Panc1 (cell line): ENCODE measurements around the gene KCNMB1. TPM values are rescaled to one million over a fixed set of nuclear protein-coding genes. Genes with fewer than 3 reads are reported as not detected.
A peak's percentile ranks its signal among the peaks of the same experiment; 100 is the strongest.

Experiments
- ATAC-seq: fragments of 200-7000 bp; cut with Tn5 transposase; 2 replicates; pipeline ENCODE4 v1.9.1; 2020; ENCODE audit warnings: mild to moderate bottlenecking, moderate library complexity
- BruUV-seq: library from RNA; stranded (reverse); fragments of 400-500 nt; replicated peaks from 2 replicates; lab custom pipeline; 2021; lab: Mats Ljungman, UMichigan
- CTCF ChIA-PET: fragments of 300-600 bp; sonication (Branson Sonifier 250); formaldehyde crosslinking; loops from one replicate; lab custom pipeline; 2022; ENCODE audit warnings: antibody characterized with exemption; lab: Charles Lee
- POLR2A ChIA-PET: fragments of 300-600 bp; sonication (Branson Sonifier 250); formaldehyde crosslinking; loops from one replicate; lab custom pipeline; 2022; ENCODE audit warnings: antibody characterized with exemption; lab: Charles Lee
- DNase-seq: peaks from one replicate; pipeline ENCODE4 v3.0.0-alpha.2; 2010; ENCODE audit warnings: low read depth, low spot score
- H3K27ac ChIP-seq: 2 replicates; pipeline ENCODE4 v1.5.1; 2011; ENCODE audit warnings: mild to moderate bottlenecking, low read length, inconsistent platforms
- H3K27me3 ChIP-seq: fragments of 200-500 bp; sonication (Bioruptor generic); 2 replicates; pipeline ENCODE4 v1.6.0; 2014; ENCODE audit warnings: low read length, inconsistent platforms; ENCODE audit not compliant: control insufficient read depth, insufficient read depth
- H3K36me3 ChIP-seq: fragments of 200-500 bp; sonication (Bioruptor generic); 2 replicates; pipeline ENCODE4 v1.5.1; 2014; ENCODE audit warnings: inconsistent platforms, mild to moderate bottlenecking, low read length, moderate library complexity; ENCODE audit not compliant: control insufficient read depth, insufficient read depth
- H3K4me1 ChIP-seq: 2 replicates; pipeline ENCODE4 v1.5.1; 2011; ENCODE audit warnings: inconsistent platforms, mild to moderate bottlenecking, low read length, moderate library complexity; ENCODE audit not compliant: control insufficient read depth, insufficient read depth
- H3K4me3 ChIP-seq, 2 experiments: 2 replicates each; pipeline ENCODE4 v1.5.1; 2011 to 2012; ENCODE audit warnings: low read depth in 2 of 2, low read length in 2 of 2, mild to moderate bottlenecking in 2 of 2, inconsistent platforms in 1 of 2, moderate library complexity in 1 of 2
- H3K9me3 ChIP-seq: fragments of 200-500 bp; sonication (Bioruptor generic); 2 replicates; pipeline ENCODE4 v1.5.1; 2014; ENCODE audit warnings: low read depth, mild to moderate bottlenecking, inconsistent platforms, low read length, moderate library complexity; ENCODE audit not compliant: control insufficient read depth, insufficient read depth
- POLR2AphosphoS5 ChIP-seq: IDR thresholded peaks from 2 replicates; pipeline ENCODE4 v1.6.1; 2012; ENCODE audit warnings: mild to moderate bottlenecking, low read depth, low read length, moderate library complexity
- SIN3A ChIP-seq: IDR thresholded peaks from 2 replicates; pipeline ENCODE4 v1.6.1; 2012; ENCODE audit warnings: low read depth, mild to moderate bottlenecking, low read length, moderate library complexity, borderline replicate concordance; ENCODE audit not compliant: insufficient read depth
- TCF7L2 ChIP-seq: IDR thresholded peaks from 2 replicates; pipeline ENCODE4 v1.6.1; 2011; ENCODE audit warnings: mild to moderate bottlenecking, low read depth, low read length, inconsistent platforms
- in situ Hi-C: cut with HindIII; loops from 2 replicates; pipeline ENCODE4 v1.10.0; 2016; ENCODE audit warnings: low sequenced_read_pairs, low pct_unique_long_range_greater_than_20kb
- intact Hi-C: fragments of 100-400 bp; cut with micrococcal nuclease; formaldehyde crosslinking; loops from one replicate; pipeline ENCODE4 v1.10.0; 2022; ENCODE audit not compliant: unreplicated experiment
- total RNA-seq: library from RNA; stranded (reverse); gene quantifications from one replicate; pipeline ENCODE4 v1.2.1, GENCODE V29; 2021; ENCODE audit not compliant: unreplicated experiment
- TF ChIP-seq, protein P1 (sequence below): fragments of 450-650 bp; IDR thresholded peaks from 2 replicates; pipeline ENCODE4 v1.5.1; 2017; ENCODE audit warnings: mild to moderate bottlenecking
- TF ChIP-seq, protein P2 (sequence below), 2 experiments: IDR thresholded peaks; 2 replicates each; pipeline ENCODE4 v1.6.1; 2011 to 2012; ENCODE audit warnings: low read depth in 2 of 2, control low read depth in 1 of 2, low read length in 1 of 2, mild to moderate bottlenecking in 1 of 2, moderate library complexity in 1 of 2; ENCODE audit not compliant: insufficient read depth in 1 of 2

KCNMB1 gene
- total RNA-seq, 1 experiment from 2014 or later, result not detected

DNA sequence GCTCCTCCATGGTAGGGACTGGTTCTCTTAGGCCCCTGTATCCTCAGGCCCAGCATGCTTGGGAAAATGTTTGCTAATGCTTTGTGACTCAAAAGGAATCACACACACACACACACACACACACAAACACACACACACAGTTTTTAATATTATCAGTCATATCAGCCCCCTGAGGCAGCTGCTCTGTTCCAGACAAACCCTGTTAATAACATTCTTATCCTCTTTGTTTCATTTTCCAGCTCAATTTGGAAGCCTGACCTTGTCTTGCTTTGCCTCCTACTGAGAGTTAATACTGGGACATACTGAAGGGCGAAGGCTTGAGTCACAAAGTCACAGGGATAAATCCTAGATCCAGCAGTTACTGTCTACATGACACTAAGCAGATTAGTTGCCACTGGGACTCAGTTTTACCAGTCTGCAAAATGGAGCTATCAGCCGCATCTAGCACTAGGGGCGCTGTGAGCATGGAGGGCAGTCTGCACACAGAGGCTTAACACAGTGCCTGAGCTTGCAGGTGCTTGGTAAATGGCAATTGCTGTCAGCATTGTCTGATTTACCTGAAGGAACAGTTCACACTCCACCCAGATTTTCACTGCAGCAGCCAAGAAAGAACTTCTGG lies 37.1 kb upstream of the KCNMB1 start:
- H3K27ac ChIP-seq, result no peak overlapping the region
- H3K4me1 ChIP-seq, result no peaks in the 10 kb centered on the region
- TF ChIP-seq, protein P1, sequence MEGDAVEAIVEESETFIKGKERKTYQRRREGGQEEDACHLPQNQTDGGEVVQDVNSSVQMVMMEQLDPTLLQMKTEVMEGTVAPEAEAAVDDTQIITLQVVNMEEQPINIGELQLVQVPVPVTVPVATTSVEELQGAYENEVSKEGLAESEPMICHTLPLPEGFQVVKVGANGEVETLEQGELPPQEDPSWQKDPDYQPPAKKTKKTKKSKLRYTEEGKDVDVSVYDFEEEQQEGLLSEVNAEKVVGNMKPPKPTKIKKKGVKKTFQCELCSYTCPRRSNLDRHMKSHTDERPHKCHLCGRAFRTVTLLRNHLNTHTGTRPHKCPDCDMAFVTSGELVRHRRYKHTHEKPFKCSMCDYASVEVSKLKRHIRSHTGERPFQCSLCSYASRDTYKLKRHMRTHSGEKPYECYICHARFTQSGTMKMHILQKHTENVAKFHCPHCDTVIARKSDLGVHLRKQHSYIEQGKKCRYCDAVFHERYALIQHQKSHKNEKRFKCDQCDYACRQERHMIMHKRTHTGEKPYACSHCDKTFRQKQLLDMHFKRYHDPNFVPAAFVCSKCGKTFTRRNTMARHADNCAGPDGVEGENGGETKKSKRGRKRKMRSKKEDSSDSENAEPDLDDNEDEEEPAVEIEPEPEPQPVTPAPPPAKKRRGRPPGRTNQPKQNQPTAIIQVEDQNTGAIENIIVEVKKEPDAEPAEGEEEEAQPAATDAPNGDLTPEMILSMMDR, result peak; percentile 44
- no peak for TF ChIP-seq POLR2AphosphoS5
- no TSS peak for BruUV-seq
- DNase-seq (no peak), ATAC-seq (no peak)
- intact Hi-C loops, result no loop called here
- H3K4me3 ChIP-seq, result no peak overlapping the region
- ChIA-PET CTCF (interaction anchor here (0.7 kb wide), 1 partner anchor 198 kb away, joined by 3 read pairs; no protein-coding TSS in a partner anchor), POLR2A (no interaction called here)
- H3K9me3 ChIP-seq, result no peaks in the 10 kb centered on the region
- H3K36me3 ChIP-seq, result no peaks in the 10 kb centered on the region
- in situ Hi-C loops, result no loop called here
- H3K27me3 ChIP-seq, result peaks cover 6% of the 10 kb centered on the region

DNA sequence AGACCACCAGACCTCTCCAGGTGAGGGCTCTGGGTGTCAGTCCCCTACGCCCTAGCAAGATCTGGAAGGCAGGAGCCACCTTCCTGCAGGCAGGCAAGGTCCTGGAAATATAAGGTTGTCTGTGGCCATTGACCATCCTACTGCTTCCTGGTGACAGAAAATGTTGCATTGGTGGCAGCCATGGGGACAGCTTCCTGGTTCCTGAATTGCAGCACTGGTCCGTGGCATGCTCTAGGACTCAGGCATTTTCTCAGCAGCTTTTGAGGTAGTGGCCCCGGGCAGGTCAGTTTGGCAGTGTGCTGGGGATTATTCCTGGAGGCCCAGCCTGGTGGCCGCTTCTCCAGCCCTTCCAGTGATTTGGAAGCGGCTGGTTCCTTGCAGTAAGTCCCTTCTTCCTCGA lies 36.6 kb upstream of the KCNMB1 start:
- CTCF ChIA-PET, result interaction anchor here (0.6 kb wide), 1 partner anchor 10 kb away, joined by 3 read pairs; no protein-coding TSS in a partner anchor
- DNase-seq, result no peak
- H3K27me3 ChIP-seq, result peaks cover 2% of the 10 kb centered on the region
- BruUV-seq, result no TSS peak
- no peaks in the 10 kb centered on the region for H3K4me1 ChIP-seq
- no peaks in the 10 kb centered on the region for H3K9me3 ChIP-seq
- TF ChIP-seq TCF7L2 (no peak), POLR2AphosphoS5 (no peak), SIN3A (no peak)
- TF ChIP-seq, protein P1, result no peak
- TF ChIP-seq, protein P2, sequence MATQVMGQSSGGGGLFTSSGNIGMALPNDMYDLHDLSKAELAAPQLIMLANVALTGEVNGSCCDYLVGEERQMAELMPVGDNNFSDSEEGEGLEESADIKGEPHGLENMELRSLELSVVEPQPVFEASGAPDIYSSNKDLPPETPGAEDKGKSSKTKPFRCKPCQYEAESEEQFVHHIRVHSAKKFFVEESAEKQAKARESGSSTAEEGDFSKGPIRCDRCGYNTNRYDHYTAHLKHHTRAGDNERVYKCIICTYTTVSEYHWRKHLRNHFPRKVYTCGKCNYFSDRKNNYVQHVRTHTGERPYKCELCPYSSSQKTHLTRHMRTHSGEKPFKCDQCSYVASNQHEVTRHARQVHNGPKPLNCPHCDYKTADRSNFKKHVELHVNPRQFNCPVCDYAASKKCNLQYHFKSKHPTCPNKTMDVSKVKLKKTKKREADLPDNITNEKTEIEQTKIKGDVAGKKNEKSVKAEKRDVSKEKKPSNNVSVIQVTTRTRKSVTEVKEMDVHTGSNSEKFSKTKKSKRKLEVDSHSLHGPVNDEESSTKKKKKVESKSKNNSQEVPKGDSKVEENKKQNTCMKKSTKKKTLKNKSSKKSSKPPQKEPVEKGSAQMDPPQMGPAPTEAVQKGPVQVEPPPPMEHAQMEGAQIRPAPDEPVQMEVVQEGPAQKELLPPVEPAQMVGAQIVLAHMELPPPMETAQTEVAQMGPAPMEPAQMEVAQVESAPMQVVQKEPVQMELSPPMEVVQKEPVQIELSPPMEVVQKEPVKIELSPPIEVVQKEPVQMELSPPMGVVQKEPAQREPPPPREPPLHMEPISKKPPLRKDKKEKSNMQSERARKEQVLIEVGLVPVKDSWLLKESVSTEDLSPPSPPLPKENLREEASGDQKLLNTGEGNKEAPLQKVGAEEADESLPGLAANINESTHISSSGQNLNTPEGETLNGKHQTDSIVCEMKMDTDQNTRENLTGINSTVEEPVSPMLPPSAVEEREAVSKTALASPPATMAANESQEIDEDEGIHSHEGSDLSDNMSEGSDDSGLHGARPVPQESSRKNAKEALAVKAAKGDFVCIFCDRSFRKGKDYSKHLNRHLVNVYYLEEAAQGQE (IDR thresholded peaks at IDR 0.05; ENCODE audit: insufficient read depth in 1 of 2, low read depth in 2 of 2, low read length in 1 of 2), result no peak
- H3K4me3 ChIP-seq, result no peak overlapping the region
- intact Hi-C loops, result no loop called here
- ATAC-seq, result no peak
- POLR2A ChIA-PET, result interaction anchor here (0.6 kb wide), 1 partner anchor 47 kb away, joined by 4 read pairs; no protein-coding TSS in a partner anchor
- H3K27ac ChIP-seq, result no peak overlapping the region
- in situ Hi-C loops, result no loop called here
- H3K36me3 ChIP-seq, result no peaks in the 10 kb centered on the region
